GM23248 (cell line): Measurements from ENCODE around the gene OR2V2. TPM values are rescaled to one million over a fixed set of nuclear protein-coding genes. Genes with fewer than 3 reads are reported as not detected.

Source experiments
- DNase-seq: peaks from one replicate; pipeline ENCODE4 v3.0.0-alpha.2; 2015
- H2AFZ ChIP-seq: fragments of 200-600 bp; sonication (generic); 2 replicates; pipeline ENCODE4 v1.6.1; 2016; ENCODE audit warnings: antibody characterized with exemption
- H3F3A ChIP-seq: fragments of 200-600 bp; sonication (generic); 2 replicates; pipeline ENCODE4 v1.6.1; 2016; ENCODE audit warnings: mild to moderate bottlenecking, antibody characterized with exemption, mixed run types; ENCODE audit not compliant: insufficient read depth
- H3K27ac ChIP-seq: fragments of 200-600 bp; sonication (generic); 2 replicates; pipeline ENCODE4 v1.5.1; 2016; ENCODE audit warnings: mild to moderate bottlenecking
- H3K27me3 ChIP-seq: fragments of 200-600 bp; sonication (generic); replicated peaks from 2 replicates; pipeline ENCODE4 v1.6.1; 2016; ENCODE audit warnings: mild to moderate bottlenecking; ENCODE audit not compliant: insufficient read depth
- H3K36me3 ChIP-seq: fragments of 200-600 bp; sonication (generic); 2 replicates; pipeline ENCODE4 v1.6.1; 2016; ENCODE audit warnings: low read depth, mild to moderate bottlenecking
- H3K4me1 ChIP-seq: fragments of 200-600 bp; sonication (generic); 2 replicates; pipeline ENCODE4 v1.6.1; 2016; ENCODE audit warnings: mild to moderate bottlenecking; ENCODE audit not compliant: insufficient read depth
- H3K4me2 ChIP-seq: fragments of 200-600 bp; sonication (generic); one replicate; pipeline ENCODE4 v1.6.1; 2016; ENCODE audit warnings: mild to moderate bottlenecking; ENCODE audit not compliant: unreplicated experiment
- H3K4me3 ChIP-seq: fragments of 200-600 bp; sonication (generic); 2 replicates; pipeline ENCODE4 v1.5.1; 2016; ENCODE audit warnings: mild to moderate bottlenecking
- H3K79me2 ChIP-seq: fragments of 200-600 bp; sonication (generic); 2 replicates; pipeline ENCODE4 v1.6.1; 2016; ENCODE audit warnings: mild to moderate bottlenecking; ENCODE audit not compliant: insufficient read depth
- H3K9ac ChIP-seq: fragments of 200-600 bp; sonication (generic); 2 replicates; pipeline ENCODE4 v1.6.1; 2016; ENCODE audit warnings: mild to moderate bottlenecking
- H3K9me2 ChIP-seq: fragments of 200-600 bp; sonication (generic); 2 replicates; pipeline ENCODE4 v1.6.1; 2016; ENCODE audit warnings: mixed run types, mild to moderate bottlenecking, moderate library complexity; ENCODE audit not compliant: insufficient read depth
- H3K9me3 ChIP-seq: fragments of 200-600 bp; sonication (generic); one replicate; pipeline ENCODE4 v1.6.1; 2017; ENCODE audit warnings: low read depth
- H4K20me1 ChIP-seq: fragments of 200-600 bp; sonication (generic); 2 replicates; pipeline ENCODE4 v1.6.0; 2016; ENCODE audit not compliant: insufficient read depth
- EZH2 ChIP-seq: fragments of 200-600 bp; sonication (generic); IDR thresholded peaks from 2 replicates; pipeline ENCODE4 v1.6.1; 2018; ENCODE audit warnings: antibody characterized with exemption, mild to moderate bottlenecking; ENCODE audit not compliant: insufficient read depth, poor library complexity, severe bottlenecking
- EZH2phosphoT487 ChIP-seq: fragments of 200-600 bp; sonication (generic); IDR thresholded peaks from 2 replicates; pipeline ENCODE4 v1.6.1; 2018; ENCODE audit warnings: antibody characterized with exemption, moderate library complexity, mild to moderate bottlenecking, low read depth; ENCODE audit not compliant: insufficient read depth
- WGBS, 2 experiments: methylation state at CpG; one replicate each; pipeline ENCODE4 v1.1.6; 2015 to 2017; ENCODE audit warnings: low lambda C conversion rate in 2 of 2, low coverage in 1 of 2; ENCODE audit errors: missing lambda C conversion rate in 2 of 2; 5-methylcytosine and 5-hydroxymethylcytosine counted together
- in situ Hi-C: fragments of 300-500 bp; cut with MboI; formaldehyde crosslinking; loops from 2 replicates; pipeline ENCODE4 v1.15.0; 2020
- polyA plus RNA-seq: library from polyadenylated mRNA; unstranded; fragments of >200 nt; fragmentation: Nextera tagmentation; extraction: Ambion mirVana; gene quantifications from 2 replicates; pipeline ENCODE4 v1.2.1, GENCODE V29; 2016
- total RNA-seq: library from RNA; depleted of rRNA; stranded (reverse); fragments of >200 nt; shearing (Covaris generic); gene quantifications from 2 replicates; pipeline ENCODE4 v1.2.3, GENCODE V29; 2014

The OR2V2 gene
- total and polyA plus RNA-seq, 2 experiments from 2014 or later = not detected

DNA sequence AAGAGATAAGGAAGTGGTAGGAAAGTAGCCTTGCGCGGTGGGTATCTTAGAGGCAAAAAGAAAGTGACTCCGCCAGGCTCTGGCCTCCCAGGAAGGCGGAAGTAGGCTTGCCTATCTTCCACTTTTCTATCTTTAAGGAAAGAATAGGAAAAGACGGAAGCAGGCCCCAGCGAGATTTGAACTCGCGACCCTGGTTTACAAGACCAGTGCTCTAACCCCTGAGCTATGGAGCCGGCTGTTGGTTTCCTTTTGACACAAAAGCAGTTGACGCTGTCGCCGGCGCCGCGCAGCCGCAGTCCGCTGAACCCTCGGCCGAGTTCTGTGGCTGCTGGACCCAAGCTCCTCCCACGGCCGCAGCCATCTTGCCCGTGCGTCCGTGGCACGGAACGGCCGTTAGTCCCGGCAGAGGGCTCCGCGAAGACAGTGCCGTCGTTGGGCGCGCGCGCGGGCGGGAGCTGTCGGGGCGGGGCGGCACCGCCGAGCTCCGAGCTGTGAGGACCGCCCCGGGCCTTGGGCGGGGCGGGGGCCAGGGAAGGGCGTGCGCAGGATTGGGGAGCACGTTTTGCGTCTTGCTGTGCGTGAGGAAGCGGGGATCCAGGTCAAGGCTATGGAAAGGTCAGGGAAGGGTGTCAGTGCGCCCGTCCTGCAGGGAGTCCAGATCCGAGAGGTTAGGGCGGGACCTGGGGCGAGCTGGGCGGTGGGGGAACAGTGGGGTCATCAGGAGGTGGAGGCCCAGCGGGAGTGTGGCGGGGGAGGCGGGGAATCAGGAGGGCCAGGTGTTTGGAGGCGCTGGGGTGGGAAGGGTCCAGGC is 44.3 kb downstream of the OR2V2 start:
- Histone ChIP-seq H3K36me3 (no peaks in the 10 kb centered on the region), H3K27me3 (no peaks in the 10 kb centered on the region), H3K9me2 (no peaks in the 10 kb centered on the region), H2AFZ (peak overlapping the region; percentile 87), H4K20me1 (no peaks in the 10 kb centered on the region), H3K9me3 (no peaks in the 10 kb centered on the region), H3K9ac (peak overlapping the region; percentile 94), H3K4me2 (peak overlapping the region; percentile 97), H3F3A (no peaks in the 10 kb centered on the region), H3K27ac (peak overlapping the region; percentile 77), H3K4me3 (peak overlapping the region; percentile 87), H3K79me2 (no peaks in the 10 kb centered on the region), H3K4me1 (no peaks in the 10 kb centered on the region)
- TF ChIP-seq EZH2phosphoT487 = no peak
- no peak for TF ChIP-seq EZH2
- in situ Hi-C loops = no loop called here
- 1% methylated on average over 50 to 64 of the region's 64 CpGs for WGBS, 2 experiments
- DNase-seq = peak; percentile 98

DNA sequence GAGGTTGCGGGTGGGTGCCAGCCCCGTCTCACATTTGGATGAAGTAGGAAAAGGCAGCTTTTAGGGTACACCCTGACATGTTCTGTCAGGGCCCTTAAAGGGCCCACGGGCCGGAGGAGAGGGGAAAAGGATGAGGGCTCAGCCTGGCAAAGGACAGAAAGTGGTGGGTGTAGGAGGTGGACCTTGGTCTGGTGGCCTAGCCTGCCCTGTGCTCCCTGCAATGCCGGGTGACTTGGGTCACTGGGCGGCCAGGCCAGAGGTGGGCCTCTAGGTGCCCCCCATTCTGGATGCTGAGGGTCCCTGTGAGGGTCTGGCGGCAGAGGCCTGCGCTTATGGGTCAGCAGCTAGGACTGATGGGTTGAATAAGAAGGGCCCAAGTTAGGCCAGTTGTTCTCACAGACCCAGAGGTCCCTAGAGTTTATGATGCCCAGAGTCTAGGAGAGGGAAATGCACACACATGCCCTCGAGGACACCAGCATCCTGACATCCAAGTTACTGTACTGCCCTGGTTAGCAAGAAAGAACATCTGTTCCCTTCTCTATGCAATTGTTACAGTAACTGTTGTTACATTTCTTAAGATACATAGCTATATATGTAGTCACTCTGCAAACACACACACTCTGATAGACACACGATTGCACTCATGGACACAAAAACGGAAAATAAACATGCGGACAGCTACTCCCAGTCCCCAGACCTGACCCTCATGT is 45.1 kb downstream of the OR2V2 start:
- in situ Hi-C loops = no loop called here
- TF ChIP-seq EZH2 = no peak
- TF ChIP-seq EZH2phosphoT487 = no peak
- Histone ChIP-seq H3K4me3 (peak overlapping the region; percentile 87), H4K20me1 (no peaks in the 10 kb centered on the region), H3K9me3 (no peaks in the 10 kb centered on the region), H3F3A (no peaks in the 10 kb centered on the region), H3K79me2 (no peaks in the 10 kb centered on the region), H3K9me2 (no peaks in the 10 kb centered on the region), H3K4me1 (no peaks in the 10 kb centered on the region), H3K9ac (peak overlapping the region; percentile 94), H3K27ac (peak overlapping the region; percentile 77), H3K36me3 (no peaks in the 10 kb centered on the region), H2AFZ (peak overlapping the region; percentile 87), H3K27me3 (no peaks in the 10 kb centered on the region), H3K4me2 (peak overlapping the region; percentile 77)
- 44 to 59% methylated on average over 10 to 12 of the region's 12 CpGs for WGBS, 2 experiments
- DNase-seq = peak; percentile 47

DNA sequence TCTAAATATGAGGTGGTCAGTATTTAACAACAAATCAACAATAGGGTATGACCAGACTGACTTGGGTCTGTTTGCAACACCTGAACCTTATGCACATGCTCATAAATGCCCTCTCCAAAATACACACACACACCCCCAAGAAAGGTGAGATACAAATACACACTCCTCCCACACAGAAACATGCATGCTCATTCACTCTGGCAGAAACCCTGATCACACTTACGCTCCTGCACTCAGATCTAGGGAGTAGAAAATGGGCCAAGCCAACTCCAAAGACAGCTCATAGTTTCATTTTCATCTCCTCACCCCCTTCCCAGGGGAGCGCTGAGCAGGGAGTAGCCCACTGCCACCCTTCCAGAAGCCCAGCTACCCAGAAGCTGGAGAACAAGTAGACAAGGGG is 46.3 kb downstream of the OR2V2 start:
- WGBS, 2 experiments = 89 to 100% methylated on average over 2 of the region's 2 CpGs
- in situ Hi-C loops = no loop called here

DNA sequence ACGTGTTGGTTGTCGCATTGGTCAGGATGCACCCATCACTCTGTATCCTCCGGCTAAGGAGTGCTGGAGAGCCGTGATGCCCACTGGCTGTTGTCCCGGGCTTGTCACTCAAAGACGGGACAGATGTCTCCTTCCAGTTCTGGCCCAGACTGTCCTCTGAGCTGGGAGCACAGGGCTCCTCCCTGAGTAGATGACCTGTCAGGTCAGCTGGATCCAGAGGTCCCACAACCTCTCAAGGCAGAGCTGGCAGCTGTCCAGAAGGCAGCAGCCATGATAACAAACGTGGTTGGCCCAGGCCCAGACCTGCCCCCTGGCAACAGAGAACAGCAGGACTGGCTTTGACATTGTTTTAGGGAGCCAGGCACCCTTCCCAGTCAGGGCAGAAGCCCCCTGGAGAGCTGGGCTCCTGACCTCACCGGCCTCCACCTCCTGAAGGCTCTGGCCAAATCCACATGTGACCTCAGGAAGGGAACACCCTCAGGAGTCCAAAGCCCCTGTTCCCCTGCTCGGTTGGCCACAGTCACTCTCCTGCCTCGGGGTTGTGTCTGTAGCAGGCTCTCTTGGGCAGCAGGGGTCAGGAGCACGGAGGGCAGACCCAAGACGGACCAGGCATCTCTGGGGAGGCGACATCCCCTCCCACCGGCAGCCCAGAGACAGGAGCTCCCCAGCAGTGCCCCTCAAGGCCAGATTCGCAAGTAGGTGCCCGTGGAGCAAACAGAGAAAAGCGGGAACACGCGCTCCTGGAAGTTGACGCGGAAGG is 47.3 kb downstream of the OR2V2 start:
- Histone ChIP-seq H3K4me3 (no peak overlapping the region), H3K9me2 (no peaks in the 10 kb centered on the region), H3K36me3 (no peaks in the 10 kb centered on the region), H2AFZ (no peak overlapping the region), H3K27ac (no peak overlapping the region), H3K4me2 (no peak overlapping the region), H3K9me3 (no peaks in the 10 kb centered on the region), H4K20me1 (no peaks in the 10 kb centered on the region), H3F3A (no peaks in the 10 kb centered on the region), H3K4me1 (no peaks in the 10 kb centered on the region), H3K27me3 (no peaks in the 10 kb centered on the region), H3K79me2 (no peaks in the 10 kb centered on the region), H3K9ac (no peak overlapping the region)
- in situ Hi-C loops = no loop called here
- 78 to 79% methylated on average over 21 of the region's 21 CpGs for WGBS, 2 experiments
- no peak for DNase-seq
- TF ChIP-seq EZH2 (no peak), EZH2phosphoT487 (no peak)

More for the DNA sequence above, 46.3 kb downstream of the OR2V2 start:
- Histone ChIP-seq H3K27ac (no peak overlapping the region), H3F3A (no peaks in the 10 kb centered on the region), H3K36me3 (no peaks in the 10 kb centered on the region), H3K27me3 (no peaks in the 10 kb centered on the region), H2AFZ (no peak overlapping the region), H3K9me2 (no peaks in the 10 kb centered on the region), H3K4me3 (no peak overlapping the region), H3K79me2 (no peaks in the 10 kb centered on the region), H3K4me1 (no peaks in the 10 kb centered on the region), H3K9me3 (no peaks in the 10 kb centered on the region), H3K4me2 (no peak overlapping the region), H3K9ac (no peak overlapping the region), H4K20me1 (no peaks in the 10 kb centered on the region)
- no peak for DNase-seq
- no peak for TF ChIP-seq EZH2phosphoT487
- no peak for TF ChIP-seq EZH2
